ENCODE measurements around the gene C1orf21. TPM values are rescaled to one million over a fixed set of nuclear protein-coding genes. Genes with fewer than 3 reads are reported as not detected.

Gene C1orf21
- total and polyA plus RNA-seq, 2 of the 4 experiments (the other 2 are of a cell fraction): 6.4 to 9.9 TPM

- CTCF ChIA-PET: no interaction called here
- H4K5ac ChIP-seq (ENCODE audit: low read depth, low read length): no peak overlapping the region
- no peaks in the 10 kb centered on the region for H3K4me1 ChIP-seq (ENCODE audit: control insufficient read depth, insufficient read depth, low read length)
- H3K14ac ChIP-seq (replicated peaks; ENCODE audit: low read depth, low read length): no peak overlapping the region
- no CpG with 5 or more reads among the region's 2 CpGs for WGBS, 2 experiments (ENCODE audit: extremely low coverage in 2 of 2, insufficient read length in 1 of 2)
- ATAC-seq (ENCODE audit: low read depth): peak; percentile 37; the same call in 1 of the 2 replicates
- H3K36me3 ChIP-seq (ENCODE audit: control insufficient read depth, insufficient read depth, low read length): no peaks in the 10 kb centered on the region
- no peak overlapping the region for H2AK5ac ChIP-seq (ENCODE audit: low read depth, low read length)
- H3K4me2 ChIP-seq (ENCODE audit: low read depth, low read length): no peak overlapping the region
- no peak overlapping the region for H2BK5ac ChIP-seq (ENCODE audit: low read depth, low read length, poor library complexity, severe bottlenecking)
- no peak overlapping the region for H3K18ac ChIP-seq (ENCODE audit: low read depth, low read length)
- dilution Hi-C loops (cut with HindIII; ENCODE audit: low sequenced_read_pairs, unreplicated experiment) (no loop called here), in situ Hi-C loops (cut with MboI; ENCODE audit: low sequenced_read_pairs) (no loop called here), intact Hi-C loops (cut with micrococcal nuclease) (no loop called here)
- no peak overlapping the region for H3K23ac ChIP-seq (ENCODE audit: low read depth, low read length)
- H2BK15ac ChIP-seq (ENCODE audit: low read depth, low read length): no peak overlapping the region
- no peak overlapping the region for H2BK20ac ChIP-seq (ENCODE audit: low read depth, low read length)
- H4K20me1 ChIP-seq (ENCODE audit: insufficient read depth, low read length): no peaks in the 10 kb centered on the region
- peak; percentile 11 for DNase-seq
- H4K8ac ChIP-seq (ENCODE audit: low read depth in 2 of 2, low read length in 2 of 2): no peak overlapping the region
- H3K79me1 ChIP-seq (ENCODE audit: low read depth in 1 of 2, low read length in 2 of 2): no peaks in the 10 kb centered on the region
- H3K56ac ChIP-seq (ENCODE audit: extremely low read depth, insufficient read depth, low read length): no peak overlapping the region
- H3K4ac ChIP-seq (ENCODE audit: low read depth, low read length): no peak overlapping the region
- POLR2A ChIA-PET (ENCODE audit: unreplicated experiment): no interaction called here
- no peak for TF ChIP-seq FOS (IDR thresholded peaks at IDR 0.05; ENCODE audit: low read depth, low read length)
- no peak for TF ChIP-seq MAFK (IDR thresholded peaks at IDR 0.05; ENCODE audit: low read depth, low read length)
- TF ChIP-seq CEBPB (IDR thresholded peaks at IDR 0.05; ENCODE audit: low read depth, low read length): no peak
- TF ChIP-seq MAZ (IDR thresholded peaks at IDR 0.05; ENCODE audit: borderline replicate concordance, low read depth, low read length): no peak
- TF ChIP-seq ELK1 (IDR thresholded peaks at IDR 0.05; ENCODE audit: borderline replicate concordance, low read depth, low read length): no peak
- TF ChIP-seq, protein P1, sequence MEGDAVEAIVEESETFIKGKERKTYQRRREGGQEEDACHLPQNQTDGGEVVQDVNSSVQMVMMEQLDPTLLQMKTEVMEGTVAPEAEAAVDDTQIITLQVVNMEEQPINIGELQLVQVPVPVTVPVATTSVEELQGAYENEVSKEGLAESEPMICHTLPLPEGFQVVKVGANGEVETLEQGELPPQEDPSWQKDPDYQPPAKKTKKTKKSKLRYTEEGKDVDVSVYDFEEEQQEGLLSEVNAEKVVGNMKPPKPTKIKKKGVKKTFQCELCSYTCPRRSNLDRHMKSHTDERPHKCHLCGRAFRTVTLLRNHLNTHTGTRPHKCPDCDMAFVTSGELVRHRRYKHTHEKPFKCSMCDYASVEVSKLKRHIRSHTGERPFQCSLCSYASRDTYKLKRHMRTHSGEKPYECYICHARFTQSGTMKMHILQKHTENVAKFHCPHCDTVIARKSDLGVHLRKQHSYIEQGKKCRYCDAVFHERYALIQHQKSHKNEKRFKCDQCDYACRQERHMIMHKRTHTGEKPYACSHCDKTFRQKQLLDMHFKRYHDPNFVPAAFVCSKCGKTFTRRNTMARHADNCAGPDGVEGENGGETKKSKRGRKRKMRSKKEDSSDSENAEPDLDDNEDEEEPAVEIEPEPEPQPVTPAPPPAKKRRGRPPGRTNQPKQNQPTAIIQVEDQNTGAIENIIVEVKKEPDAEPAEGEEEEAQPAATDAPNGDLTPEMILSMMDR (conservative IDR thresholded peaks at IDR 0.05; ENCODE audit: low read depth, low read length): no peak
- TF ChIP-seq POLR2A (IDR thresholded peaks at IDR 0.05; ENCODE audit: low read depth, low read length): no peak
- TF ChIP-seq SMC3 (IDR thresholded peaks at IDR 0.05; ENCODE audit: low read depth, low read length): no peak
- TF ChIP-seq NFE2L2 (IDR thresholded peaks at IDR 0.05; ENCODE audit: low read depth, low read length): no peak
- TF ChIP-seq RFX5 (IDR thresholded peaks at IDR 0.05; ENCODE audit: low read depth, low read length): no peak
- no peak overlapping the region for H3K27ac ChIP-seq (ENCODE audit: insufficient read depth, low read length)
- H4K91ac ChIP-seq (ENCODE audit: insufficient read depth, low read depth, low read length): no peak overlapping the region
- H3K9ac ChIP-seq (ENCODE audit: low read depth, low read length): no peak overlapping the region
- H3K9me3 ChIP-seq (ENCODE audit: control insufficient read depth, insufficient read depth, low read length): no peaks in the 10 kb centered on the region
- no peak overlapping the region for H2BK120ac ChIP-seq (ENCODE audit: low read depth, low read length)
- H3K4me3 ChIP-seq (ENCODE audit: insufficient read depth, low read depth, low read length): no peak overlapping the region
- BruUV-seq (replicated peaks): no TSS peak
- no peaks in the 10 kb centered on the region for H3K27me3 ChIP-seq (ENCODE audit: control insufficient read depth, insufficient read depth, low read length)
- no peak overlapping the region for H2AK9ac ChIP-seq (replicated peaks; ENCODE audit: low read depth, low read length, poor library complexity)
- no peak overlapping the region for H2AFZ ChIP-seq (replicated peaks; ENCODE audit: low read length, poor library complexity)
- H3K9me1 ChIP-seq (ENCODE audit: insufficient read depth, low read length): no peaks in the 10 kb centered on the region
Observed at GRCh38 chr1:184514447-184514846, 127.6 kb downstream of the C1orf21 start.
